Measurements from ENCODE around the gene PARN. TPM values are rescaled to one million over a fixed set of nuclear protein-coding genes. Genes with fewer than 3 reads are reported as not detected.
A peak's percentile ranks its signal among the peaks of the same experiment; 100 is the strongest.

The PARN gene
- total RNA-seq, 4 donors from 2014 or later, result 69.8 to 214 (median 120) TPM

- no peaks in the 10 kb centered on the region for H3K36me3 ChIP-seq
- H3K9me3 ChIP-seq, result no peaks in the 10 kb centered on the region
- no peak for DNase-seq
- 91 to 94% methylated on average over 9 of the region's 9 CpGs for WGBS, 2 donors
- H3K27ac ChIP-seq, result peak overlapping the region in 2 of 3 donors; percentile 57 to 66
- no peak overlapping the region for H3K4me3 ChIP-seq (replicated peaks in 1 of 3)
- TF ChIP-seq, protein P1, sequence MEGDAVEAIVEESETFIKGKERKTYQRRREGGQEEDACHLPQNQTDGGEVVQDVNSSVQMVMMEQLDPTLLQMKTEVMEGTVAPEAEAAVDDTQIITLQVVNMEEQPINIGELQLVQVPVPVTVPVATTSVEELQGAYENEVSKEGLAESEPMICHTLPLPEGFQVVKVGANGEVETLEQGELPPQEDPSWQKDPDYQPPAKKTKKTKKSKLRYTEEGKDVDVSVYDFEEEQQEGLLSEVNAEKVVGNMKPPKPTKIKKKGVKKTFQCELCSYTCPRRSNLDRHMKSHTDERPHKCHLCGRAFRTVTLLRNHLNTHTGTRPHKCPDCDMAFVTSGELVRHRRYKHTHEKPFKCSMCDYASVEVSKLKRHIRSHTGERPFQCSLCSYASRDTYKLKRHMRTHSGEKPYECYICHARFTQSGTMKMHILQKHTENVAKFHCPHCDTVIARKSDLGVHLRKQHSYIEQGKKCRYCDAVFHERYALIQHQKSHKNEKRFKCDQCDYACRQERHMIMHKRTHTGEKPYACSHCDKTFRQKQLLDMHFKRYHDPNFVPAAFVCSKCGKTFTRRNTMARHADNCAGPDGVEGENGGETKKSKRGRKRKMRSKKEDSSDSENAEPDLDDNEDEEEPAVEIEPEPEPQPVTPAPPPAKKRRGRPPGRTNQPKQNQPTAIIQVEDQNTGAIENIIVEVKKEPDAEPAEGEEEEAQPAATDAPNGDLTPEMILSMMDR (IDR thresholded peaks at IDR 0.05), result no peak
- no peak for TF ChIP-seq POLR2A (IDR thresholded peaks at IDR 0.05)
- no peaks in the 10 kb centered on the region for H3K27me3 ChIP-seq
- intact Hi-C loops (cut with DNase I), result no loop called here
- H3K4me1 ChIP-seq, result peaks cover 32 to 44% of the 10 kb centered on the region in 2 donors
Measured at GRCh38 chr16:14502932-14503741, 126.9 kb downstream of the PARN start.

DNA sequence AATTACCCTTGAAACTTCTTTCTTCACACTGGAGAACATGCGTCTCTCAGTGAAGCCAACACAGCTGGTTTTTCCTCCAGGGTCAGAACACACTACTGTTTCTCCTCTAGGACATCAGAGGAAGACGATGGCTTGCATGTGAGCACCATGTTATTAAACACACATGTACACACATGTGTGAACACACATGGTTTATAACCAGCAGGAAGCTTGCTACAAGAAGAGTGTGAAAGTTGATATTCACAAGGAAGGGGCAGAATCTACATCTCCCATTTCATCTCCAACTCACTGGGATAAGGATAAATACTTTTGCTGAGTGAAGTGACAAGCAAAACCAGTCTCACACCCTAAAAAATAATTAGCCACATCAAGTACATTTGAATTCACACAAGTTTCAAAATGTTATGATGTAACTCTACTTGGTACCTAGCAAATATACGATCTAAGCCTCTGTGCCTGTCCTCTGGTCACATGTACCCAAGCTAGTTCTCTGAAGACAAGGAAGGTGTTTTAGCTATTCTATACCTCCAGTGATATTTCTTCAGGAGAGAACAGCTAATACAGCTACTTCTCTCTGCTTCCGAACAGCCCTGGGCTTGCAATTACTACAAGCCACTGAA lies 127.7 kb downstream of the PARN start:
- no peak for DNase-seq
- H3K9me3 ChIP-seq, result no peaks in the 10 kb centered on the region
- peaks cover 32 to 44% of the 10 kb centered on the region in 2 donors for H3K4me1 ChIP-seq
- peak overlapping the region; percentile 57 to 73 (median 66) for H3K27ac ChIP-seq
- H3K36me3 ChIP-seq, result no peaks in the 10 kb centered on the region
- intact Hi-C loops (cut with DNase I), result no loop called here
- H3K4me3 ChIP-seq (replicated peaks in 1 of 3), result no peak overlapping the region
- WGBS, 2 donors, result 91 to 93% methylated on average over 4 of the region's 4 CpGs
- H3K27me3 ChIP-seq, result no peaks in the 10 kb centered on the region
- TF ChIP-seq, protein P1 (IDR thresholded peaks at IDR 0.05), result no peak
- TF ChIP-seq POLR2A (IDR thresholded peaks at IDR 0.05), result no peak

DNA sequence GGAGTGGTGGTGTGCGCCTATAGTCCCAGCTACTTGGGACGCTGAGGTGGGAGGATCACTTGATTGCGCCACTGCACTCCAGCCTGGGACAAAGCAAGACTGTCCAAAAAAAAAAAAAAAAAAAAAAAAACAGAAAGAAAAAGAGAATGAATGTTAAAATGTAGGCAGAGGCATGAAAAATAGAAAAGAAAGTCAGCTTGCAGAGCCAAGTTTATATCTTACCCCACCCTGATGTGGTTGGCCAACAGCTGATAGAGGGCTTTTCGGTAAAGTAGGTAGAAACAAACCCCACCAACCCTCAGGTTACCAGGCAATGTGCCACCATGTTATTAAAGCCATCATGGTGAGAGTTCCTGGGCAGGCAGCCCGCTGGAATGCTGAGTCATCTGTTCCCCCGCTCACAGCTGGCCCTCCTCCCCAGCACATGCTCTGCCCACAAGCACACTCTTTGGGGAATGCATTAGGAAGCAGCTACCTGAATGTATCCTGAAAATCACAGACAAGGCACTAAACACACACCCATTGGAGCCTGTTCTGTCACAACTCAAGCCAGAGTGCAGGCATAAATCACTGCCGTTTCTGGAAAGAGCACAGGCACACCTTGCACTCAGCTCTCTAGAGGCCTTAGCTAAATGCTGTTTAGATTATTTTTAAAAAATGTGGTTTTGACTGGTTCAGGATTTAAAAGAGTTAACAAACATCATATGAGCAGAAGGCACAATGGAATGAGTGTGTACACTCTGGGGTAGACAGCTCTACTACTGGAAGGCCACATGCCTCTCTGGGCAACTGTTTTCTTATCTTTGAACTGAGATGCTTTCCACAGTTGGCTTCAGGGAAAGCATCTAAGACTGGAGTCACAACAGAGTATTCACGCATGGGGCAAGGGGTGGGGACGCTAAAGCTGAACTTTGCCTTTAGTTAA lies 128.5 kb downstream of the PARN start:
- Histone ChIP-seq H3K4me3 (replicated peaks in 1 of 3) (no peak overlapping the region), H3K27me3 (no peaks in the 10 kb centered on the region), H3K4me1 (peaks cover 38 to 44% of the 10 kb centered on the region in 2 donors), H3K9me3 (no peaks in the 10 kb centered on the region), H3K36me3 (no peaks in the 10 kb centered on the region), H3K27ac (peak overlapping the region; percentile 57 to 73 (median 66))
- no peak for TF ChIP-seq POLR2A (IDR thresholded peaks at IDR 0.05)
- TF ChIP-seq, protein P1 (IDR thresholded peaks at IDR 0.05), result no peak
- WGBS, 2 donors, result 38 to 43% methylated on average over 9 of the region's 9 CpGs
- intact Hi-C loops (cut with DNase I), result no loop called here
- peak; percentile 93 to 94 for DNase-seq

- no peaks in the 10 kb centered on the region for H3K36me3 ChIP-seq
- no peak for DNase-seq
- no peaks in the 10 kb centered on the region for H3K27me3 ChIP-seq
- H3K9me3 ChIP-seq, result no peaks in the 10 kb centered on the region
- no peak overlapping the region for H3K4me3 ChIP-seq (replicated peaks in 1 of 3)
- peak overlapping the region; percentile 10 to 63 (median 57) for H3K27ac ChIP-seq
- peaks cover 42 to 44% of the 10 kb centered on the region in 2 donors for H3K4me1 ChIP-seq
- TF ChIP-seq, protein P1 (IDR thresholded peaks at IDR 0.05), result no peak
- TF ChIP-seq POLR2A (IDR thresholded peaks at IDR 0.05), result no peak
- intact Hi-C loops (cut with DNase I), result no loop called here
- 91 to 95% methylated on average over 2 of the region's 2 CpGs for WGBS, 2 donors
Measured at GRCh38 chr16:14500791-14501190, 129.3 kb downstream of the PARN start.

Data from thyroid gland (tissue), 4 donors.